Prostate gland (tissue), 2 donors: ENCODE measurements around the gene TEX53. TPM values are rescaled to one million over a fixed set of nuclear protein-coding genes. Genes with fewer than 3 reads are reported as not detected.

Experiments
- DNase-seq: peaks from one replicate; pipeline ENCODE4 v3.0.0-alpha.2; 2019; ENCODE audit warnings: low spot score
- H3K27ac ChIP-seq, 2 donors: fragments of 200-600 bp; sonication (generic); 2 replicates each; pipeline ENCODE4 v1.5.1; 2017 to 2019
- H3K27me3 ChIP-seq: fragments of 200-600 bp; sonication (generic); replicated peaks from 2 replicates; pipeline ENCODE4 v1.5.1; 2019; ENCODE audit not compliant: insufficient read depth
- H3K36me3 ChIP-seq, 2 donors: fragments of 200-600 bp; sonication (generic); 1 replicate in 1 of 2; 2 replicates in 1 of 2; pipeline versions ENCODE4 v1.5.1 to v1.8.1; 2017 to 2019
- H3K4me1 ChIP-seq: fragments of 200-600 bp; sonication (generic); replicated peaks from 2 replicates; pipeline ENCODE4 v1.5.1; 2019
- H3K4me3 ChIP-seq, 2 donors: fragments of 200-600 bp; sonication (generic); 2 replicates each; pipeline ENCODE4 v1.5.1; 2017 to 2019
- H3K9me3 ChIP-seq: fragments of 200-600 bp; sonication (generic); 2 replicates; pipeline ENCODE4 v1.5.1; 2017
- POLR2A ChIP-seq: fragments of 450-650 bp; IDR thresholded peaks from one replicate; pipeline ENCODE4 v1.6.1; 2016; ENCODE audit warnings: antibody characterized with exemption, mild to moderate bottlenecking
- POLR2AphosphoS5 ChIP-seq: sonication (generic); formaldehyde crosslinking; IDR thresholded peaks from one replicate; pipeline ENCODE4 v1.6.1; 2017; ENCODE audit warnings: antibody characterized with exemption
- WGBS: methylation state at CpG from one replicate; pipeline ENCODE4 v1.1.5; 2018; 5-methylcytosine and 5-hydroxymethylcytosine counted together
- intact Hi-C: fragments of 100-400 bp; cut with DNase I; formaldehyde crosslinking; loops from one replicate; pipeline ENCODE4 v1.14.2; 2022
- total RNA-seq, 2 donors: library from RNA; depleted of rRNA; stranded (reverse); fragments of >200 nt; gene quantifications; one replicate each; pipeline ENCODE4 v1.1.0, GENCODE V29; 2016
- TF ChIP-seq, protein P1 (sequence below), 4 experiments: fragments of 200-600 bp in 2 of 4; fragments of 450-650 bp in 2 of 4; sonication (generic) in 2 of 4; IDR thresholded peaks; 1 replicate in 3 of 4; 2 replicates in 1 of 4; pipeline ENCODE4 v1.5.1; 2016 to 2019; ENCODE audit warnings: antibody characterized with exemption in 4 of 4, mild to moderate bottlenecking in 2 of 4, moderate library complexity in 2 of 4

Gene TEX53
- total RNA-seq, 2 donors from 2014 or later: not detected

- no peak overlapping the region for H3K4me3 ChIP-seq
- intact Hi-C loops: no loop called here
- H3K36me3 ChIP-seq: no peaks in the 10 kb centered on the region
- no peak for DNase-seq
- peaks cover 1% of the 10 kb centered on the region for H3K4me1 ChIP-seq
- TF ChIP-seq POLR2A: no peak
- TF ChIP-seq, protein P1, sequence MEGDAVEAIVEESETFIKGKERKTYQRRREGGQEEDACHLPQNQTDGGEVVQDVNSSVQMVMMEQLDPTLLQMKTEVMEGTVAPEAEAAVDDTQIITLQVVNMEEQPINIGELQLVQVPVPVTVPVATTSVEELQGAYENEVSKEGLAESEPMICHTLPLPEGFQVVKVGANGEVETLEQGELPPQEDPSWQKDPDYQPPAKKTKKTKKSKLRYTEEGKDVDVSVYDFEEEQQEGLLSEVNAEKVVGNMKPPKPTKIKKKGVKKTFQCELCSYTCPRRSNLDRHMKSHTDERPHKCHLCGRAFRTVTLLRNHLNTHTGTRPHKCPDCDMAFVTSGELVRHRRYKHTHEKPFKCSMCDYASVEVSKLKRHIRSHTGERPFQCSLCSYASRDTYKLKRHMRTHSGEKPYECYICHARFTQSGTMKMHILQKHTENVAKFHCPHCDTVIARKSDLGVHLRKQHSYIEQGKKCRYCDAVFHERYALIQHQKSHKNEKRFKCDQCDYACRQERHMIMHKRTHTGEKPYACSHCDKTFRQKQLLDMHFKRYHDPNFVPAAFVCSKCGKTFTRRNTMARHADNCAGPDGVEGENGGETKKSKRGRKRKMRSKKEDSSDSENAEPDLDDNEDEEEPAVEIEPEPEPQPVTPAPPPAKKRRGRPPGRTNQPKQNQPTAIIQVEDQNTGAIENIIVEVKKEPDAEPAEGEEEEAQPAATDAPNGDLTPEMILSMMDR (IDR thresholded peaks at IDR 0.05): no peak
- no peak for TF ChIP-seq POLR2AphosphoS5
- 92% methylated on average over 4 of the region's 4 CpGs for WGBS
- H3K27ac ChIP-seq: no peak overlapping the region
- no peaks in the 10 kb centered on the region for H3K27me3 ChIP-seq
- no peaks in the 10 kb centered on the region for H3K9me3 ChIP-seq
These were observed 31.1 kb downstream of the TEX53 start for GRCh38 chr9:114626415-114627020.

- Histone ChIP-seq H3K27me3 (no peaks in the 10 kb centered on the region), H3K36me3 (no peaks in the 10 kb centered on the region), H3K4me3 (no peak overlapping the region), H3K4me1 (peaks cover 12% of the 10 kb centered on the region), H3K9me3 (no peaks in the 10 kb centered on the region), H3K27ac (no peak overlapping the region)
- intact Hi-C loops: no loop called here
- WGBS: 70% methylated on average over 2 of the region's 2 CpGs
- DNase-seq: no peak
- TF ChIP-seq POLR2A: no peak
- TF ChIP-seq, protein P1 (IDR thresholded peaks at IDR 0.05): no peak
- no peak for TF ChIP-seq POLR2AphosphoS5
These were observed 32.9 kb downstream of the TEX53 start for GRCh38 chr9:114624677-114625076.

- TF ChIP-seq POLR2AphosphoS5: peak; percentile 7
- no peak for TF ChIP-seq POLR2A
- WGBS: 58% methylated on average over 2 of the region's 2 CpGs
- intact Hi-C loops: no loop called here
- peaks cover 20% of the 10 kb centered on the region for H3K4me1 ChIP-seq
- peak overlapping the region; percentile 6 to 20 for H3K27ac ChIP-seq
- H3K27me3 ChIP-seq: no peaks in the 10 kb centered on the region
- H3K36me3 ChIP-seq: no peaks in the 10 kb centered on the region
- DNase-seq: no peak
- no peaks in the 10 kb centered on the region for H3K9me3 ChIP-seq
- no peak overlapping the region for H3K4me3 ChIP-seq
These were observed 35.5 kb downstream of the TEX53 start for GRCh38 chr9:114621975-114622609.

GRCh38 chr9:114621561-114621960 is 36.0 kb downstream of the TEX53 start:
- DNase-seq: no peak
- H3K4me1 ChIP-seq: peaks cover 23% of the 10 kb centered on the region
- intact Hi-C loops: no loop called here
- H3K27ac ChIP-seq: peak overlapping the region; percentile 6 to 20
- H3K4me3 ChIP-seq: no peak overlapping the region
- TF ChIP-seq POLR2AphosphoS5: no peak
- no peak for TF ChIP-seq POLR2A
- TF ChIP-seq, protein P1 (IDR thresholded peaks at IDR 0.05): no peak
- H3K27me3 ChIP-seq: no peaks in the 10 kb centered on the region
- no peaks in the 10 kb centered on the region for H3K36me3 ChIP-seq
- H3K9me3 ChIP-seq: no peaks in the 10 kb centered on the region
- 79% methylated on average over 7 of the region's 7 CpGs for WGBS

DNA sequence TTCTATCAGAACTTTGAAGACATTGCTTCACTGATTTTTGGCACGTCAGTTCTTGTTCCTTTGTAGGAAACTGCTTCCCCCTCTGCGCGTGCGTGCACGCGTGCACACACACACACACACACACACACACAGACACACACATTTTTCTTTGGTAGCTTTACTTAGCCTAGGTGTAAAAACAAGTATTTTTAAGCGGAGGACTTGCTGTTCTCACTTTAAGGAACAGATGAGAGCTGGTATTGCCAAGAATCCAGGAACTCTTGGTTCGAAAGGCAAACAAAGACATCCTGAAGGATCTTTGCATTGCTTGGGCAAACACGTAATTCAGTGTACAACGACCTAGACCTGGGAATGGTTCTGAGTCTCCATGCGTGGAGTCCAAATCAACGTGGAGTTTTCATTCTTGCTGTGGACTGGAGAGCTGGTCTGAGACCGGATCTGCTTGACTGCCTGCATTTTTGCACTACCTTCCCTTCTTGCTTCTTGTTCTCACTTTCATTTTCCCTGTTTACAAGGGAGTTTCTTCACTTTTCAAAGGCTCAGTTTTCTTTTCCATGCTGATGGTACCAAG is 38.3 kb downstream of the TEX53 start:
- Histone ChIP-seq H3K4me1 (peaks cover 27% of the 10 kb centered on the region), H3K27me3 (no peaks in the 10 kb centered on the region), H3K4me3 (peak overlapping the region; percentile 0 to 10), H3K27ac (peak overlapping the region; percentile 73 to 86), H3K9me3 (no peaks in the 10 kb centered on the region), H3K36me3 (no peaks in the 10 kb centered on the region)
- TF ChIP-seq POLR2AphosphoS5 (peak; percentile 94), POLR2A (no peak)
- TF ChIP-seq, protein P1 (IDR thresholded peaks at IDR 0.05): no peak
- peak; percentile 82 for DNase-seq
- intact Hi-C loops: loop anchor here (10.0 kb wide), 1 partner anchor 224 kb away; no protein-coding TSS in a partner anchor
- 14% methylated on average over 13 of the region's 13 CpGs for WGBS
